WERI-Rb-1 (cell line): ENCODE data around the gene EYA4.

Source experiments
- DNase-seq: peaks from one replicate; pipeline ENCODE4 v3.0.0-alpha.2; 2020
- H3K27ac ChIP-seq: fragments of 250-450 bp; sonication (Bioruptor Pico); 2 replicates; pipeline ENCODE4 v1.5.1; 2020; ENCODE audit warnings: mild to moderate bottlenecking, moderate library complexity
- H3K27me3 ChIP-seq: fragments of 250-450 bp; sonication (Bioruptor Pico); 2 replicates; pipeline ENCODE4 v1.5.1; 2021; ENCODE audit warnings: mild to moderate bottlenecking, low read depth, moderate library complexity; ENCODE audit not compliant: insufficient read depth, severe bottlenecking
- H3K36me3 ChIP-seq: fragments of 250-450 bp; sonication (Bioruptor Pico); 2 replicates; pipeline ENCODE4 v1.5.1; 2020; ENCODE audit warnings: mild to moderate bottlenecking, moderate library complexity
- H3K4me3 ChIP-seq: 2 replicates; pipeline ENCODE4 v1.5.1; 2011; ENCODE audit warnings: low read depth, mild to moderate bottlenecking, control low read depth, low read length
- H3K9me3 ChIP-seq: fragments of 250-450 bp; sonication (Bioruptor Pico); 2 replicates; pipeline ENCODE4 v1.5.1; 2021; ENCODE audit warnings: mild to moderate bottlenecking, moderate library complexity; ENCODE audit not compliant: severe bottlenecking
- TF ChIP-seq, protein P1 (sequence below): IDR thresholded peaks from 2 replicates; pipeline ENCODE4 v1.5.1; 2011; ENCODE audit warnings: low read depth, mild to moderate bottlenecking, control low read depth, inconsistent platforms, low read length

The EYA4 gene

GRCh38 chr6:133408132-133408531 is 167.0 kb downstream of the EYA4 start:
- H3K4me3 ChIP-seq: no peak overlapping the region
- no peak overlapping the region for H3K27ac ChIP-seq

GRCh38 chr6:133408543-133408942 is 167.4 kb downstream of the EYA4 start:
- H3K4me3 ChIP-seq: no peak overlapping the region
- H3K36me3 ChIP-seq: no peaks in the 10 kb centered on the region
- no peaks in the 10 kb centered on the region for H3K9me3 ChIP-seq
- no peak overlapping the region for H3K27ac ChIP-seq
- H3K27me3 ChIP-seq: peaks cover 10% of the 10 kb centered on the region
- no peak for DNase-seq
- TF ChIP-seq, protein P1, sequence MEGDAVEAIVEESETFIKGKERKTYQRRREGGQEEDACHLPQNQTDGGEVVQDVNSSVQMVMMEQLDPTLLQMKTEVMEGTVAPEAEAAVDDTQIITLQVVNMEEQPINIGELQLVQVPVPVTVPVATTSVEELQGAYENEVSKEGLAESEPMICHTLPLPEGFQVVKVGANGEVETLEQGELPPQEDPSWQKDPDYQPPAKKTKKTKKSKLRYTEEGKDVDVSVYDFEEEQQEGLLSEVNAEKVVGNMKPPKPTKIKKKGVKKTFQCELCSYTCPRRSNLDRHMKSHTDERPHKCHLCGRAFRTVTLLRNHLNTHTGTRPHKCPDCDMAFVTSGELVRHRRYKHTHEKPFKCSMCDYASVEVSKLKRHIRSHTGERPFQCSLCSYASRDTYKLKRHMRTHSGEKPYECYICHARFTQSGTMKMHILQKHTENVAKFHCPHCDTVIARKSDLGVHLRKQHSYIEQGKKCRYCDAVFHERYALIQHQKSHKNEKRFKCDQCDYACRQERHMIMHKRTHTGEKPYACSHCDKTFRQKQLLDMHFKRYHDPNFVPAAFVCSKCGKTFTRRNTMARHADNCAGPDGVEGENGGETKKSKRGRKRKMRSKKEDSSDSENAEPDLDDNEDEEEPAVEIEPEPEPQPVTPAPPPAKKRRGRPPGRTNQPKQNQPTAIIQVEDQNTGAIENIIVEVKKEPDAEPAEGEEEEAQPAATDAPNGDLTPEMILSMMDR: no peak

More at GRCh38 chr6:133408132-133408531, 167.0 kb downstream of the EYA4 start:
- H3K9me3 ChIP-seq: no peaks in the 10 kb centered on the region
- H3K36me3 ChIP-seq: no peaks in the 10 kb centered on the region
- no peak for DNase-seq
- TF ChIP-seq, protein P1: no peak
- H3K27me3 ChIP-seq: peaks cover 14% of the 10 kb centered on the region

GRCh38 chr6:133410638-133411435 is 169.7 kb downstream of the EYA4 start:
- no peaks in the 10 kb centered on the region for H3K9me3 ChIP-seq
- H3K36me3 ChIP-seq: no peaks in the 10 kb centered on the region
- DNase-seq: no peak
- TF ChIP-seq, protein P1: no peak
- H3K27ac ChIP-seq: no peak overlapping the region
- H3K4me3 ChIP-seq: no peak overlapping the region
- peaks cover 7% of the 10 kb centered on the region for H3K27me3 ChIP-seq

DNA sequence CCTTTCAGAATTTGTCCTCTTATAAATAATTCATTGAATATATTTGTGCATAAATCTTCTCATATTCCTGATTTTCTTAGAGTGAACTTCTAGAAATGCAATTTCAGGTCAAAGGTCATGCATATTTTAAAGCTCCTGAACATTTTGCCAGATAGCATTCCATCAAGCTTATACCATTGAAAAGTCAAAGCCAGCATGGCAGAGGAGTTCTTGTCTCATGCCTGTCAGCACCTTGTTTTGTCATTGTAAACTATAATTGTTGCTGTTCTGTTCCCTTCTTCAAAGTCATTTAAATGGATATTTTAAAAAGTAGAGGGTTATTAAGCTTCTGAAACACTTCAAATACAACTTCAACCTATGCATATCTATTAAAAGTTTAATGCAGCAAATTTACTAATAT is 170.6 kb downstream of the EYA4 start:
- Histone ChIP-seq H3K4me3 (no peak overlapping the region), H3K27ac (no peak overlapping the region), H3K36me3 (no peaks in the 10 kb centered on the region), H3K9me3 (no peaks in the 10 kb centered on the region), H3K27me3 (peaks cover 9% of the 10 kb centered on the region)
- no peak for DNase-seq
- TF ChIP-seq, protein P1: no peak

- H3K9me3 ChIP-seq: no peaks in the 10 kb centered on the region
- no peak overlapping the region for H3K4me3 ChIP-seq
- no peaks in the 10 kb centered on the region for H3K36me3 ChIP-seq
- H3K27ac ChIP-seq: no peak overlapping the region
- H3K27me3 ChIP-seq: peaks cover 10% of the 10 kb centered on the region
- TF ChIP-seq, protein P1: no peak
- no peak for DNase-seq
Measured at GRCh38 chr6:133415262-133415661, 174.1 kb downstream of the EYA4 start.

DNA sequence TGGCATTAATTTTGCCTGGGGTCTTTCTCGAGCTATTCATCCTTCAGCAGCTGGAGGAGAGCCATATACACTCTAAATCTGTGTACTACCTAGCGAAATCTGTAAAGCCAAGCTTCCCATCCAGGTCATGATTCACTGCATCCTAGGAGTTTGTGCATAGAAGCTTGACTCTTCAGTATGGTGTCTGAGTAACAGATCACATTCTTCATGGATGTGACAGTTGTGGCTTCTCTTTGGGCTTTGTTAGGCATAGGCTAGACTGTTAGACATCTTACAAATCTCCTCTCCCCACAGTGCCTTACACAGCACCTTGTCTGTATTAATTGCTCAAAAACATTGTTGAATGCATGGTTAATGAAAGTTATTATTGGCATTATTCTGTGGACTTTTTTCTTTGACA is 177.0 kb downstream of the EYA4 start:
- Histone ChIP-seq H3K27me3 (peaks cover 9% of the 10 kb centered on the region), H3K36me3 (no peaks in the 10 kb centered on the region), H3K4me3 (no peak overlapping the region), H3K27ac (no peak overlapping the region), H3K9me3 (no peaks in the 10 kb centered on the region)
- TF ChIP-seq, protein P1: no peak
- DNase-seq: no peak
